Islet precursor cell (in vitro differentiated cells): ENCODE data around the gene AP3M1.

Experiments
- DNase-seq: peaks from one replicate; pipeline ENCODE4 v3.0.0-alpha.2; 2018

The AP3M1 gene

DNA sequence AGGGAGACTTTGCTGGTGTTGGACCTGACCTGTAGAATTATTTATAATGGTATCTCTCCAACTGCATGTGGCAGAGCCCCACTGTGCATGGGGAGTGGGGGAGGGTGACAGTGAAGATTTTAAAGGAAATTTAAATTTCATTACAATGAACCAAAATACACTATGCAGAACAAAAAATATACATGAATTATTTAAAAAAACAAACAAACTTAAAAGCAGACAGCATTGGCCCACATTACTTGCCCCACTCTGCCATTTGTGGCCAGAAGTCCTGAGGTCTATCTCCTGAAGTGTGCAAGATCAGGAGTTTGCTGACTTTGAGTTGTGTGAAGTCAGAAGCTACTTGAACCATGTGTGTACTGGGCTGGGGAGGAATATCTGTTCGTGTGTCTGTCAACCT lies 40.5 kb downstream of the AP3M1 start:
- no peak for DNase-seq

DNA sequence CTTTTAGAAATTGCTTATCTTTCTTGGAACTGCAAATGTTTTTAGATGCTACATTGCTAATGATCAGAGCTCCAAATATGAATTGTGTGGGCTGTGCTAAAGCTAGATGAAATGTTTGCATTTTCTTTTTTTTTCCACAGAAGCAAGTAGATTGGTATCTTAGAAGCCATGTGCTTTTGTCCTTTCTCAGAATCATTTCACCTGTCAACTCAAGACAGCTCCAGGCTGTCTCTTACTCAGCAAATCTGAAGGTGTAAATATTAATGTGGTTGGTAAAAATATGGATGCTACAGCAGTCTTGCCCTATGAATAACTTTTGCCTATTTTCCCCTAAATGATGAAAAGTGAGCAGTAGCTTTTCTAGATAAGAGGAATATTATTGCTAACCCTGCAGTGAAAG lies 41.2 kb downstream of the AP3M1 start:
- DNase-seq: no peak

DNA sequence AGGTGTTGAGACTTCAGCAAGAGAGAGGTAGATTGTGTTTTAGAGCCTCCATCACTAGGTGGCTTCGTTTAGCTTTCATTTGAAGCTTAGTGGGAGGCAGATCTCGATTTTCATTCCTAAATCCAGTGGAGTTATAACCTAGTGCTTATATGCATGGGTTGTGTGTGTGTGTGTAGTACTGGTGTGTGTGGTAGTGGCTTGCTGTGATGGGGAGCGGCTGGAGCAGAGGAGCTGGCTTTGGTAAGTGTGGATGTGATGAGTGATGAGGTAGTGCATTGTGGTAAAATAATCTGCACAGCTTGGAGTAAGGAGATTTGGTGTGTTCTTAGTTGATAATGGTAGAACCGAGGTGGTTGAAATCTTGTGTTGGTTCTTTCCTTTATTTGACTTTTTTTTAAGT lies 43.2 kb downstream of the AP3M1 start:
- DNase-seq: no peak

DNA sequence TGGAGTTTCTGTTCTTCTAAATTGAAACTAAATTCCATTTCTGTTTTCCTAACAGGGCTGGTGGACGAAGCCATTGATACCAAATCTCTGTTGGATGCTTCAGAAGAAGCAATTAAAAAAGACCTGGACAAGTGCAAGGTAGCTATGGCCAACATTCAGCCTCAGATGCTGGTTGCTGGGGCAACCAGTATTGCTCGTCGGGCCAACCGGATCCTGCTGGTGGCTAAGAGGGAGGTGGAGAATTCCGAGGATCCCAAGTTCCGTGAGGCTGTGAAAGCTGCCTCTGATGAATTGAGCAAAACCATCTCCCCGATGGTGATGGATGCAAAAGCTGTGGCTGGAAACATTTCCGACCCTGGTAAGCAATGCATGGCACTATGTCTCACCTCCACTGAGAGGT lies 45.6 kb downstream of the AP3M1 start:
- DNase-seq: no peak

DNA sequence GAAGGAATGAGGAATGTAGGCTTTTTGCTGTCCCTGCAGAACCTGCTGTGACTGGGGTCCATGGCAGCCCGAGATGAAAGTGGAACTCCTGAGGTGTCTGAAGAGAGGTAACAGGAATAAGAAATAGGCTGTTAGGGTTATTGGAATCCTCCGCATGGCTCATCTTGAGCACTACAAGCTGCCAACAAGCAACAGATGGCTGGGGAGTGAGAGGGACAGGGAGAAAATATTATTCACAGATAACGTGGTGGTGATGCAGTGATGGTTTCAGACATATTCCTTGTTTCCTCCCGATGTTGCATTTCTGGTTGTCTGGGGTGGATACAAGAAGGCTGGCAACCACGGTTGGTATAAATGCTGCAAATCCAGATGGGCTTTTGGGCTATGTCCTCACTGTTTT lies 46.1 kb downstream of the AP3M1 start:
- DNase-seq: no peak

DNA sequence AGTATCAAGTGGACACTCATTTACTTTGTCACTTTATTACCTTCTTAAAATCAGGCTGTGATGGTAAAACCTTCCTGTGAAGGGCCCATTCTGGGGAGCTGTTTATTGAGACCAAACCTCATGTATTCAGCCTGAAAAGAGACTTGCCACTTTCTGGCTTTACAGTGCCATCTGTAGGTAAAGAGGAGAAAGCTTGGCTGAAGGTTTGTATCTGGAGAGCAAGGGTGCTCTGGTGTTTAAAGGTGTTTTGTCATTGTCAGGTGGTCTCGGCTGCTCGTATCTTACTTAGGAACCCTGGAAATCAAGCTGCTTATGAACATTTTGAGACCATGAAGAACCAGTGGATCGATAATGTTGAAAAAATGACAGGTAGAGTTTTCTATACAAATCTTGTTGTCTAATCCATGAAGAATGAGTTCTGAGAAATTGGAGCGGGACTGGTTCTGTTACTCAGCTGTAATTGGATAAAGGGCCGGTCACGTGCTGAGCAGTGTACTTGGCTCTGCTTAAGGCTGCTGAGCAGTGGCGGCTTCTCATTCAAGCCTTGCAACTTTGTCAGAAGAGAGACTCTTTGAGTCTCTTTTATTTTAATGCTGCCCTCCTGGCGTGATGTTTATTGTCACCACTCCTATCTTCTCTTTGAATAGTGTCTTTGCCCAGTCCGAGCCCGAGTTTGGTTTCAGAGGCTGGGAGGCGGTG lies 46.9 kb downstream of the AP3M1 start:
- no peak for DNase-seq

DNA sequence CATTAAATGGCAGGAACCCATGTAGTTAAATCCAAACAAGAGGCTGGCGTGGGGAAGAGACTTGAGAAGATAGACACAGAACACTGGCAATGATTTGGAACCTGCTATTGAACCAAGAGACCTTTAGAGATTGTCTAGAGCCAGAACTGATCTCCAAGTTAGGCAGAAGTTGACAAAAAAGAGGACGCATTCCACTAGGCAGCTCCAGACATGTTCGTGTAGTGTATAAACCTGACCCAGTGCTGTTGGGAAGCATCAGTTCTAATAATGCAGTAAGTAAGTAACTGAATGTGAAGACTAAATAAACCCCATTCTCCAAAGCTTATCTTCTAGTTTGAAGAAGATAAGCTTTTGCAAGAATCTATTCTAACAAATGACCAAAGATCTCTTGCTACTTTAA lies 50.8 kb downstream of the AP3M1 start:
- no peak for DNase-seq

DNA sequence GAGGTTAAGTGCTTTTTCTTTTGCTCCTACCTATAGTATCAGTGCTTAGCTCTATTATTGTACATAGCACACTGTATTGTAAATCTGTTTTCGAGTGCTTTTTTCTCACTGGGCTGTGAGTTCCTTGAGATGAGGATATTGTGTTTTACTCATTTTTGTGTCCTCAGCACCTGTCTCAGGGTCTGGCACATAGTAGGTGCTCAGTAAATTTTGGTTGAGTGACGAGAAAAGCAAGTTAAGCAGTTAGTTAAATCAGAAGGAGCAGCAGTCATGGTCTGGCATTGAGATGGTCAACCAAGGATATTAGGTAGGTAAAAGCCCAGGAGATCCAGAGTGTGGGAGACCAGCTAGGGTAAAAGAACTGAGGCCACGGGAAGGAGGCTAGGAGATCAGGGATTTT lies 51.2 kb downstream of the AP3M1 start:
- no peak for DNase-seq

DNA sequence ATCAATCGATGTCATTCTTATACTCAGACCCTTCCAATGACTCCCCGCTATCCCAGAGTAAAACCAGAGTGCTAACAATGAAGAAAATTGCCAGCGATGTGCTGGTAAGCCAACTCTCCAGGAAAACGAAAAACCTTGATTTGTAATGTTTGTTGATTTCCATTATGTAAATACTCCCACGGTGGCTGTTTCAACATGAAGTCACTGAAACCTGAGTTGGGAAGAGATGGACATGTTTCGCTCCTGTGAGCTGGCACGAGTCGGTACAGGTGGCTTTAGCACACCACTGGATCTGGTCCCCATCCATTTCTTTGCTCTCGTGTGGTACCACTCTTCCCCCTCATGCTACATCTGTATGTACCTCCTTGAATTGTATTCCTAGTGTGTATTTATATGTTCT lies 52.9 kb downstream of the AP3M1 start:
- no peak for DNase-seq

DNA sequence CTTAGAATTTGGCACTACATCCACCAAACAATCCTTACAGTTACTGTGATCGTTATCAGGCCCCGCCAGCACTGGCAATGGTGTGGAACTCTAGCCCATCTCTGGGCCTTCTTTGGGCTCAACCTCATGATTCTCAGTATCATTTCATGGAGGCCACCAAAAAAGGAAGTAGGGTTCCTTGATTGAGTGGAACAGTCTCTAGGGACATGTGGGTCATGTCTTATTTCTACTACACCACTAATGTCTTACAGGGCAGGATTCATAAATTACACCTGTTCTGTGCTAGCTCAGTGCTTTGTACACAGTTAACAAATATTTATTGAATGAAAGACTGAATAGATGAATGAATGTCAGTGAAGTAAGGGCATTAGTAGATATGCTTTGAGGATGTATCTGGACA lies 53.9 kb downstream of the AP3M1 start:
- DNase-seq: no peak

DNA sequence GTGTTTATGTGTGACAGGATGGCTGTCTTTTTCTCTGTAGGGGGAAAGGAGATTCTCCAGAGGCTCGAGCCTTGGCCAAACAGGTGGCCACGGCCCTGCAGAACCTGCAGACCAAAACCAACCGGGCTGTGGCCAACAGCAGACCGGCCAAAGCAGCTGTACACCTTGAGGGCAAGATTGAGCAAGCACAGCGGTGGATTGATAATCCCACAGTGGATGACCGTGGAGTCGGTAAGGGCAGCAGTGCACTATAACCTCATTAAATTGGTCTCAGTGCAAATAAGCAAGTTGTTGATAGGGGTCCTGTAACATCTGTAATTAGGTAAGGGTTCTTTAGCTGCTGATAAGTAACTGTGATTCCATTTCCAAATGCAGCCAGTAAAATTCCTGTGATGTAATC lies 56.4 kb downstream of the AP3M1 start:
- DNase-seq: no peak

DNA sequence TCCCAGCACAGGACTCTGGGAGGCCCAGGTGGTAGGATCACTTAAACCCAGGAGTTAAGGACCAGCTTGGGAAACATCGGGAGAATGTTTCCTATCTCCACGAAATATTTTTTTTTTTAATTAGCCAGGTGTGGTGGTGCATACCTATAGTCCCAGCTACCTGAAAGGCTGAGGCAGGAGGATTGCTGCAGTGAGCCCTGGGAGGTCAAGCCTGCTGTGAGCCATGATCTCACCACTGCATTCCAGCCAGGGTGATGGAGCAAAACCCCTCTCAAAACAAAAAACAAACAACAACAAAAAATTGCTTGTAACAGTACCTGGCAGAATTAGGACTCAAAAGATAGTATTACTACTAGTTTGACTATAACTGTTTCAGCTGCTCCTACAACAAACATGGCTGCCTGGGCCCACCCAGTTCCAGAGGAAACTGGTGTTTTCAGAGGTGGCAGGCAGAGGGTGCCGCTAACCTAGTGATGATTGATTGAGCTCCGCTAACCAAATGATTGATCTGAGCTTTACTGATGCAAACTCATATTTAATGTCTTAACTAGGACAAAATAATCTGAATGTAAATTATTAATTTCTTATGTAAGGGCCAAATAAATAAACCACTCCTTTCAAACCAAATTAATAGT lies 57.0 kb downstream of the AP3M1 start:
- no peak for DNase-seq

DNA sequence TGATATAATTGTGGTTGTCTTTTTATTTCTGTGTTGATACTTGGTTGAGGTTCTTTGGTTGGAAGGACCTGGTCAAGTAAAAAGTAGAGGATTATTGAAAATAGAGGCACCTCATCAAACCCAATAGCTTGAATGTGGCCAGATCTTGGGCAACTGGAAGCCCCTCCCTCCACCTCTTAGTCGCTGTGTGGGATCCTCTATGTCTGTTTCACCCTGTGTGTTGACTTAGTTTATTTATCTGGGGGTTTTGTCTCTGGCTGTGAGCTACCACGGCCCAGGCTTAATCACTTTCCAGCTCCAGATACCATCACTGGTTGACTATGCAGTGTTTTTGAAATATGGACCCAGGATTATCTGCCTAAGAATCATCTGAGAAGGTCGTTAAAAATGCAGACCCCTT lies 58.3 kb downstream of the AP3M1 start:
- no peak for DNase-seq

DNA sequence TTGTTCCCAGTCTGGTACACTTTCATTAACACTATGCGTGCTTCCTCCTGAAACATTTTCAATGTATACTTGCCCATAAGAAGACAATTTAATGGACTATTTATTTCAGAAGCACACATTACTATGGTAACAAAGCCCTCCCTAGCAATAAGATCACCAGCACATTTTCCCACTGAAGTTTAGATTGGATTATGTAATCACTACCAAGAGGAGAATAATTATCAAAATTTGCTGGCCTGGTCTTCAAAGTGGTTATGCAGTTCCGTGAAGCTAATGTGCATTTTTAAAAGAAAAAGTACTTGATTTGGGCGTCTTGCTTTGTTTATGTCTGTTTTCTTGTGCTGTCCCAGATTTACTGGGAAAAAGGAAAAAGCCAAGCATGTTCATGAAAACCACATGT lies 61.9 kb downstream of the AP3M1 start:
- no peak for DNase-seq

DNA sequence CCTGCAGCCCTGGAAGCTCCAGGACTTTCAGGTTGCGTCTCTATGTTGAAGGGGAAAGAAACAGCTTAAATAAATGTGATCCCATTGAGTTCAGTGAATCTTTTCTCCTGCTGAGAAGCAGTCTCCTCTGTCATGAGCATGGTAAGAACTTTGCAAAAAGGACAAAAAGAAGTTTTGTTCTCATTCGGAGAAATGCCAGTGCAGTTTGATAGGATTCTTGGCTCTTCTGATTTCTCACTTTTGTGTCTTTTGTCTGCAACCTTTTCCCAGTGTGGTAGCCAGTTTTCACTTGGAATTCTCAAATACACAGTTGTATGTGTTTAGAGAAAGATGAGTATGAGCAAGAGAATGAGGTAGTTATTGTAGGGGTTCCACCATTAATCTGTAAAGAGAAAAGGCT lies 64.3 kb downstream of the AP3M1 start:
- no peak for DNase-seq

DNA sequence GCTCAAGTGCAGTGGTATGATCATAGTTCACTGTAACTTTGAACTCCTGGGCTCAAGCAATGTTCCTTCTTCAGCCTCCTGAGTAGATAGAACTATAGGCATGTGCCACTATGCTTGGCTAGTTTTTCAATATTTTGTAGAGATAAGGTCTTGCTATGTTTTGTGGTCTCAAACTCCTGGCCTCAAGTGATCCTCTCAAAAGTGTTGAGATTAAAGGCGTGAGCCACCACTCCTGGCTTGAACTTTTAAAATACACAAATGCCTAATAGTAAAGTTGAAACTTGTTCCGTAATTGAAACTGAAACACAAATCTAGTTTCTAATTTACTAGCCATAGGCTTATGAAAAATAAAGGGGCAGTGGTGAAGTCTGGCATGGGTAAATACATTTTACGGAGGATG lies 65.7 kb downstream of the AP3M1 start:
- no peak for DNase-seq

DNA sequence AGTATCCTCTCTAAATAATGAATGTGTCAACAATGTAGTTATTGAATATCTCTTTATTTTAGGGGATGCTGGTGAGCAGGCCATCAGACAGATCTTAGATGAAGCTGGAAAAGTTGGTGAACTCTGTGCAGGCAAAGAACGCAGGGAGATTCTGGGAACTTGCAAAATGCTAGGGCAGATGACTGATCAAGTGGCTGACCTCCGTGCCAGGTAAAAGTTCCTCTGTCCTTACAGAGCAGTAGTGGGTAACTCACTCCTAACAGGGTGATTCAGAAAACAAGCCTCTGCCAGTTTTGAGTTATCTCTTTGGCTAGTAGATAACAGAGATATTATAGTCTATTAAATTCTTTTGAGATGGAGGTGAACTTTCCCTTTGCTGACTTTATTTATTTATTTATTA lies 67.3 kb downstream of the AP3M1 start:
- no peak for DNase-seq

DNA sequence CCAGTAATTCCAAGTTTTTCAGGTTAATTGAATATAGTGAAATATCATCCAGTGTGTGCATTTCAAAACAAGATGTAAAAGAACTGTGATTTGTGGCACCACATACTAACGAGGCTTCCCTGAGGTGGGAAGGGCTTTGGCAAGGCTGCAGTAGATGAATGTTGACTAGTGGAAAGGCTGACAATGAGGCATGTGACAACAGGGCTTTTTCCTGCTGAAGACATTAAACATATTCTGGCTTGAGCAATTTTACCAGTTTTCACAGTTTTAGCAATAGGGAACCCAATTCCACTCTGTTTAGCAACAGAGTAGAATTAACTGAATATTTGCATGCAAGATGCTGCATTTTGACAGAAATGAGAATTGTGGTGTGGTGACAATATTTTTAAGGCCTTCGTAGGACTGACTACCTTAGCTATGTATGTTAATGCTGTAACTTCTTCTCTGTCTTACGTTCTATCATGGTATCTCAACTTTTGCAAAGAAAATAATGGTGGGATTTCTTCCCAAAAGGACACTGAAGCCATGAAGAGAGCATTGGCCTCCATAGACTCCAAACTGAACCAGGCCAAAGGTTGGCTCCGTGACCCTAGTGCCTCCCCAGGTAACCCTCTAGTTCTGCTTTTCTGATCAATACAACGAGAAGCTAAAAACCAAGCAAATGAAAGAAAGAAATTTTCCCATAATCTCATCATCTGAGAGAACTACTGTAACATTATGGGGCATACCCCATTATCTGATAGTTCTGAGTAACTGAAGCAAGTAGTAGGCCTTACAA lies 68.5 kb downstream of the AP3M1 start:
- DNase-seq: no peak

DNA sequence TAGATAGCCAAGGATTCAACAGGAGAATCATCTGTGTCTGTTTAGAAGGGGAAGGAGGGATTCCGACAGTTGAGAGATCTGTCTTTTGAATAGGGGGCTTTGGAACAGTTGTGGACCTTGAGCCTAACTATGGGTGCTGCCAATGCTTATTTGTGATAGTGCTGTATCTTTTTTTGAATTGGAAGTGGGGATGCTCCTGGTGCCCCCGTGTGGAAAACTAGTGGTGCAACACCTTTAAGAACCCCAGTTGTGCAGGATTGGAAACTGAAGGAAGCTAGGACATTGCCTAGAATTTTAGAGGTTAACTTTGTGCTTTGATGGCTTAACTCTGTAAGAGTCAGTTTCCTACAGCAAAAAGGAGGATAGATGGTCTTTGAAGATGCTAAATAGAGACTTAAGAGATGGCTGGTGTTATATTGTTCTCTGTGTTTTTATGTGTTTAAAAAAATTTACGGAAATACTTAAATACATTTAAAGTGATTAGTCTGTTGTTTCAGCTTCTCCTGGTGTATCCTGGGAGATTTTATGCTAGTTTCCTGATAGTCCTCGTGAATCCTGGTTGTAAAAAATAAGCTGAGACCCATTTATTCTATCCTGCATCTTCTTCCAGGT lies 69.3 kb downstream of the AP3M1 start:
- DNase-seq: no peak

DNA sequence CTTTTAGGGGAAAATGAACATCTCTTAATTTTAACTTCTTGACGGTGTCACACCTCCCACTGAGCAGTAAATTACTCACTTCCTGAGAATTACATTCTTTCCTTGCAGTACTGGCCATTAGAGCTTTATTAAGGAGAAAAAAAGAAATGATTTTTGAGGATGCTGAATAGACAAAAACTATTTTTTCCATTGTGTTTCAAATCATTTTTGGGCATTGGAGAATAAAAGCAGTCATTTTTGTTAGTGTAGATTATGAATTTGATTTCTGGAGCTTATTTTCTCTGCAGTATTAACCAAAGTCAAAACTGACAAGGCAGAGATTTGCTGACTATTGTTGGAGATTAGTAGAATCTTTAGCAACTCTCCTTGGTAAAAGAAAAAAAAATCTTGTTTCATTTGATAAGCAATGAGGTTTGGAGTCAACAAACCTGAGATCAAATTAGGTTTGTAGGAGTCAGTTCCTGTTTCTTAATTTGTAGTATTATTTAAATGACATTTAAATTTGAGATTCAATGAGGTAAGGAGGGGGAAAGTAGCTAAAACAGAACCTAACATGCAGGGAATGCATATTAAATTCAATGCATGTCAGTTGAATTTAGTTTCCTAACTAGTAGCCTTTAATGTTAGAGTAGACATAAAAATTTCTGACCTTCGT lies 70.6 kb downstream of the AP3M1 start:
- no peak for DNase-seq

DNA sequence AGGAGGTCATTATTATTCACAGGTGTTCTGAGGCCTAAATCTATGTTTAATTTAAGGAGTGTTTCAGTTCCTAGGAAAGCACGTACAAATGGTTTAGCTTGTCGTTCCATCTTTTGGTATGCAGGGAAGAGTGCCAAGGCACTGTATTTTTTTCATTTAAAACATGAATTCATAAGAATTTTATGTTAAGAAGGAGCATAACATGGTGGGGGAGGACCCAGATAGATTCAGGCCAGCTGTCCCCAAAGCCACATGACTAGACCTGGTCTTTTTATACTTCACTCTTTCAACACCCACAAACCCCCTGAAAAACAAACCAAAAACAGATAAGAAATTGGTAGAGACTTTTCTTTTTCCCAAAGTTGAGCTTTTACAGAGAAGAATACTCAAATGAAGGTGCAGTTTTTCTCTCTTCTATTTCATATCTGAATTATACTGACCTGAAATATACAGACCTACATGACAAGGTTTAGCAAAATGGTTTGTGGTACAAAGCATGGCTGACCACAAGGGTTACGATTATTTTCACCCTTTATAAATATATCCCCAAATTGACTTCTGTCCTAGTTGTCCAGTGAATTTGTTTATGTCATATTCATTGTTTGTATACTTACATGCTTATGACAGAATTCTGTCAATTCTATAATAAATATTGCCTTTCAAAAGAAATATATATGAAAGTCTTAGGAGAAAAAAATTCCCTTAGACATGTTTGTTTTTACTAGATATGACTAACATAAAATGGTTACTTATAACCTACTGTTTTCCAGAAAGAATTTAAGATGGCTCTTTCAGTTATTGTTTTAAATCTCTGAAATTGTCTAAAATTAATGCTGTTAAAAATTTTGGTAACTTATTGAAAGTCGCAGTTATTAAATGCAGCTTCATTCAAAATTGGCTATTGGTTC lies 71.3 kb downstream of the AP3M1 start:
- no peak for DNase-seq

DNA sequence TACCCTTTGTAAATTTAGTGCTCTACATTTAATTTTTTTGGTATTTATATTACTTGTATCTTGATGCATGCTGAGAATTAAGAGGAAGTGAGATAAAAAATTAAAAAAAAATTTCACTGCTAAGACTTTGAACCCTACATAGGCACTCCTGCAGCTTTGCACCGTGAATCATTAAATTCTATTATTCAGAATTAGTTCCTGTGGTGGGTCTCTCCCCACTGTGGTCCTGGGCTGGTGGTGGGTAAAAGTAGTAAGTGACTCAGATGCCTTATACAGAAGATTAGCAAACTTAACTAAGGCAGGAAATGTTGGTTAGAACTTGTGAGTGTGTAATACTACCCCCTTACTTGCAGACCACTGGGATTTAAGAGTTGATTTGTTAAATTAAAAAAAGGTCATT lies 72.6 kb downstream of the AP3M1 start:
- DNase-seq: no peak
